KOPT-K1 (cell line): ENCODE measurements around the gene CALD1.

Source experiments
- H3K27ac ChIP-seq: fragments of 200-600 bp; sonication (generic); 2 replicates; pipeline ENCODE4 v1.5.1; 2016; ENCODE audit warnings: antibody characterized with exemption, mild to moderate bottlenecking, low read depth, low read length; ENCODE audit not compliant: poor library complexity, severe bottlenecking
- H3K36me3 ChIP-seq: fragments of 200-600 bp; sonication (generic); 2 replicates; pipeline ENCODE4 v1.5.1; 2017; ENCODE audit warnings: antibody characterized with exemption, mild to moderate bottlenecking, low read length, moderate library complexity; ENCODE audit not compliant: insufficient read depth
- H3K9me3 ChIP-seq: fragments of 200-600 bp; sonication (generic); 2 replicates; pipeline ENCODE4 v1.5.1; 2017; ENCODE audit warnings: antibody characterized with exemption, low read length, mild to moderate bottlenecking; ENCODE audit not compliant: insufficient read depth, poor library complexity, severe bottlenecking

CALD1 gene

GRCh38 chr7:134789967-134790685 lies 10.7 kb downstream of the CALD1 start:
- Histone ChIP-seq H3K27ac (no peak overlapping the region), H3K9me3 (peaks cover 3% of the 10 kb centered on the region)

GRCh38 chr7:134792968-134793367 lies 13.5 kb downstream of the CALD1 start:
- Histone ChIP-seq H3K36me3 (no peaks in the 10 kb centered on the region), H3K9me3 (peaks cover 3% of the 10 kb centered on the region), H3K27ac (no peak overlapping the region)

More at GRCh38 chr7:134789967-134790685, 10.7 kb downstream of the CALD1 start:
- no peaks in the 10 kb centered on the region for H3K36me3 ChIP-seq

- Histone ChIP-seq H3K9me3 (peaks cover 3% of the 10 kb centered on the region), H3K36me3 (no peaks in the 10 kb centered on the region), H3K27ac (no peak overlapping the region)
Observed at GRCh38 chr7:134795231-134795630, 15.8 kb downstream of the CALD1 start.

GRCh38 chr7:134798155-134798554 lies 18.7 kb downstream of the CALD1 start:
- H3K9me3 ChIP-seq: peaks cover 3% of the 10 kb centered on the region
- no peaks in the 10 kb centered on the region for H3K36me3 ChIP-seq
- no peak overlapping the region for H3K27ac ChIP-seq

GRCh38 chr7:134799377-134799776 lies 19.9 kb downstream of the CALD1 start:
- Histone ChIP-seq H3K27ac (no peak overlapping the region), H3K9me3 (no peaks in the 10 kb centered on the region), H3K36me3 (no peaks in the 10 kb centered on the region)

GRCh38 chr7:134802762-134803161 lies 23.3 kb downstream of the CALD1 start:
- no peak overlapping the region for H3K27ac ChIP-seq
- H3K36me3 ChIP-seq: no peaks in the 10 kb centered on the region
- H3K9me3 ChIP-seq: no peaks in the 10 kb centered on the region

GRCh38 chr7:134804351-134804750 lies 24.9 kb downstream of the CALD1 start:
- Histone ChIP-seq H3K9me3 (no peaks in the 10 kb centered on the region), H3K36me3 (no peaks in the 10 kb centered on the region), H3K27ac (no peak overlapping the region)

- H3K9me3 ChIP-seq: no peaks in the 10 kb centered on the region
- no peak overlapping the region for H3K27ac ChIP-seq
- no peaks in the 10 kb centered on the region for H3K36me3 ChIP-seq
Observed at GRCh38 chr7:134804854-134805253, 25.4 kb downstream of the CALD1 start.

GRCh38 chr7:134806197-134806596 lies 26.8 kb downstream of the CALD1 start:
- Histone ChIP-seq H3K27ac (no peak overlapping the region), H3K9me3 (no peaks in the 10 kb centered on the region), H3K36me3 (no peaks in the 10 kb centered on the region)

GRCh38 chr7:134809616-134810015 lies 30.2 kb downstream of the CALD1 start:
- Histone ChIP-seq H3K27ac (no peak overlapping the region), H3K36me3 (no peaks in the 10 kb centered on the region), H3K9me3 (no peaks in the 10 kb centered on the region)

GRCh38 chr7:134811765-134812164 lies 32.3 kb downstream of the CALD1 start:
- Histone ChIP-seq H3K9me3 (no peaks in the 10 kb centered on the region), H3K36me3 (no peaks in the 10 kb centered on the region), H3K27ac (no peak overlapping the region)

GRCh38 chr7:134813663-134814396 lies 34.4 kb downstream of the CALD1 start:
- Histone ChIP-seq H3K27ac (no peak overlapping the region), H3K36me3 (no peaks in the 10 kb centered on the region), H3K9me3 (no peaks in the 10 kb centered on the region)

GRCh38 chr7:134814730-134815364 lies 35.4 kb downstream of the CALD1 start:
- H3K27ac ChIP-seq: no peak overlapping the region
- no peaks in the 10 kb centered on the region for H3K9me3 ChIP-seq
- no peaks in the 10 kb centered on the region for H3K36me3 ChIP-seq

GRCh38 chr7:134818613-134819345 lies 39.3 kb downstream of the CALD1 start:
- Histone ChIP-seq H3K9me3 (no peaks in the 10 kb centered on the region), H3K36me3 (no peaks in the 10 kb centered on the region), H3K27ac (no peak overlapping the region)

GRCh38 chr7:134819401-134819800 lies 40.0 kb downstream of the CALD1 start:
- H3K27ac ChIP-seq: no peak overlapping the region
- H3K36me3 ChIP-seq: no peaks in the 10 kb centered on the region
- no peaks in the 10 kb centered on the region for H3K9me3 ChIP-seq
